A673 (cell line): ENCODE data around the gene MRPL39. TPM values are rescaled to one million over a fixed set of nuclear protein-coding genes. Genes with fewer than 3 reads are reported as not detected.
"Not testable (repeated sequence)": the region's sequence is repeated elsewhere in the genome, so short reads cannot be mapped to it uniquely, and the experiment has no call there.

Experiments
- BruUV-seq: library from RNA; stranded (reverse); fragments of 400-500 nt; replicated peaks from 2 replicates; lab custom pipeline; 2021; lab: Mats Ljungman, UMichigan
- CTCF ChIA-PET: fragments of 300-600 bp; sonication (Branson Sonifier 250); formaldehyde crosslinking; loops from one replicate; lab custom pipeline; 2022; ENCODE audit warnings: antibody characterized with exemption; lab: Charles Lee
- POLR2A ChIA-PET: fragments of 300-600 bp; sonication (Branson Sonifier 250); formaldehyde crosslinking; loops from one replicate; lab custom pipeline; 2022; ENCODE audit warnings: antibody characterized with exemption; ENCODE audit not compliant: low non-redundant PET; lab: Charles Lee
- DNase-seq: peaks from one replicate; pipeline ENCODE4 v3.0.0-alpha.2; 2015; ENCODE audit warnings: low spot score
- H3K27ac ChIP-seq: fragments of 200-600 bp; sonication (generic); 2 replicates; pipeline ENCODE4 v1.5.1; 2016; ENCODE audit warnings: mixed run types, low read depth, mild to moderate bottlenecking, mixed read lengths, antibody characterized with exemption, low read length; ENCODE audit not compliant: poor library complexity, severe bottlenecking
- H3K27me3 ChIP-seq: fragments of 200-600 bp; sonication (generic); replicated peaks from 2 replicates; pipeline ENCODE4 v1.6.1; 2017; ENCODE audit warnings: mixed run types, low read depth, mild to moderate bottlenecking, mixed read lengths, antibody characterized with exemption, low read length; ENCODE audit not compliant: insufficient read depth, poor library complexity
- H3K36me3 ChIP-seq: fragments of 200-600 bp; sonication (generic); 2 replicates; pipeline ENCODE4 v1.6.1; 2016; ENCODE audit warnings: mixed run types, mild to moderate bottlenecking, mixed read lengths, antibody characterized with exemption, low read length; ENCODE audit not compliant: insufficient read depth, poor library complexity, severe bottlenecking
- H3K4me1 ChIP-seq: fragments of 200-600 bp; sonication (generic); 2 replicates; pipeline ENCODE4 v1.6.1; 2017; ENCODE audit warnings: mixed run types, mild to moderate bottlenecking, mixed read lengths, antibody characterized with exemption, low read length; ENCODE audit not compliant: insufficient read depth, poor library complexity, severe bottlenecking
- H3K4me3 ChIP-seq: fragments of 200-600 bp; sonication (generic); 2 replicates; pipeline ENCODE4 v1.5.1; 2016; ENCODE audit warnings: low read depth, mixed run types, mild to moderate bottlenecking, mixed read lengths, low read length; ENCODE audit not compliant: poor library complexity, severe bottlenecking
- H3K9me3 ChIP-seq: fragments of 200-600 bp; sonication (generic); 2 replicates; pipeline ENCODE4 v1.6.1; 2016; ENCODE audit warnings: mixed run types, low read depth, mild to moderate bottlenecking, mixed read lengths, antibody characterized with exemption, low read length; ENCODE audit not compliant: poor library complexity, severe bottlenecking
- EZH2 ChIP-seq: fragments of 200-600 bp; sonication (generic); IDR thresholded peaks from 2 replicates; pipeline ENCODE4 v1.6.1; 2017; ENCODE audit warnings: borderline replicate concordance, low read depth, mild to moderate bottlenecking, mixed read lengths, antibody characterized with exemption, low read length; ENCODE audit not compliant: poor library complexity, severe bottlenecking
- intact Hi-C: fragments of 100-400 bp; cut with micrococcal nuclease; formaldehyde crosslinking; loops from one replicate; pipeline ENCODE4 v1.10.0; 2022; ENCODE audit not compliant: unreplicated experiment
- total RNA-seq: library from RNA; stranded (reverse); gene quantifications from 2 replicates; pipeline ENCODE4 v1.2.3, GENCODE V29; 2021
- TF ChIP-seq, protein P1 (sequence below): fragments of 300-800, 200-600 bp; sonication (generic); conservative IDR thresholded peaks from 2 replicates; pipeline ENCODE4 v1.5.1; 2017; ENCODE audit warnings: low read depth, mild to moderate bottlenecking, antibody characterized with exemption, low read length, moderate library complexity, mixed read lengths

Gene MRPL39
- total RNA-seq, 1 experiment from 2014 or later = 57.1 TPM

DNA sequence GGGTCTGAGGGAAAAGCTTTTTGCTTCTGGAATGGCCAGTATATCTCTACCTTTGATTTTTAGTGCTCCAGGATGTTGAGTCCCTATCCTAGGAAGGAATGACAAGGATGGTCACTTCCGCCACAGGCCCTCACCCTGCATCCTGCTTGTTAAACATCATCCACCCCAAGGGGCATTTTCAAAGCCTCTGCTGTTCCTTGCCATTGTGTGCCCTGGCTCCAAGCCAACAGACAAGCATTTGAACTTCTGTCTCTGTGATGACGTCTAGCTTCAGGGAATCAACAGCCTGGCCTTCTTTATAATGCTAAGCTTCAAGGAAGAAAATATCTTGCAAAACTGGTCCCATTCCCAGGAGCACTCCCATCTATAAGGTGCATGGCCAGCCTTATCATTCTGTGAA is 19.5 kb upstream of the MRPL39 start:
- no peak for DNase-seq
- ChIA-PET POLR2A (no interaction called here), CTCF (no interaction called here)
- H3K27me3 ChIP-seq = no peaks in the 10 kb centered on the region
- H3K36me3 ChIP-seq = no peaks in the 10 kb centered on the region
- TF ChIP-seq, protein P1, sequence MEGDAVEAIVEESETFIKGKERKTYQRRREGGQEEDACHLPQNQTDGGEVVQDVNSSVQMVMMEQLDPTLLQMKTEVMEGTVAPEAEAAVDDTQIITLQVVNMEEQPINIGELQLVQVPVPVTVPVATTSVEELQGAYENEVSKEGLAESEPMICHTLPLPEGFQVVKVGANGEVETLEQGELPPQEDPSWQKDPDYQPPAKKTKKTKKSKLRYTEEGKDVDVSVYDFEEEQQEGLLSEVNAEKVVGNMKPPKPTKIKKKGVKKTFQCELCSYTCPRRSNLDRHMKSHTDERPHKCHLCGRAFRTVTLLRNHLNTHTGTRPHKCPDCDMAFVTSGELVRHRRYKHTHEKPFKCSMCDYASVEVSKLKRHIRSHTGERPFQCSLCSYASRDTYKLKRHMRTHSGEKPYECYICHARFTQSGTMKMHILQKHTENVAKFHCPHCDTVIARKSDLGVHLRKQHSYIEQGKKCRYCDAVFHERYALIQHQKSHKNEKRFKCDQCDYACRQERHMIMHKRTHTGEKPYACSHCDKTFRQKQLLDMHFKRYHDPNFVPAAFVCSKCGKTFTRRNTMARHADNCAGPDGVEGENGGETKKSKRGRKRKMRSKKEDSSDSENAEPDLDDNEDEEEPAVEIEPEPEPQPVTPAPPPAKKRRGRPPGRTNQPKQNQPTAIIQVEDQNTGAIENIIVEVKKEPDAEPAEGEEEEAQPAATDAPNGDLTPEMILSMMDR = no peak
- TF ChIP-seq EZH2 = no peak
- H3K4me1 ChIP-seq = no peaks in the 10 kb centered on the region
- no peak overlapping the region for H3K27ac ChIP-seq
- intact Hi-C loops = no loop called here
- BruUV-seq = no TSS peak
- no peak overlapping the region for H3K4me3 ChIP-seq
- no peaks in the 10 kb centered on the region for H3K9me3 ChIP-seq

DNA sequence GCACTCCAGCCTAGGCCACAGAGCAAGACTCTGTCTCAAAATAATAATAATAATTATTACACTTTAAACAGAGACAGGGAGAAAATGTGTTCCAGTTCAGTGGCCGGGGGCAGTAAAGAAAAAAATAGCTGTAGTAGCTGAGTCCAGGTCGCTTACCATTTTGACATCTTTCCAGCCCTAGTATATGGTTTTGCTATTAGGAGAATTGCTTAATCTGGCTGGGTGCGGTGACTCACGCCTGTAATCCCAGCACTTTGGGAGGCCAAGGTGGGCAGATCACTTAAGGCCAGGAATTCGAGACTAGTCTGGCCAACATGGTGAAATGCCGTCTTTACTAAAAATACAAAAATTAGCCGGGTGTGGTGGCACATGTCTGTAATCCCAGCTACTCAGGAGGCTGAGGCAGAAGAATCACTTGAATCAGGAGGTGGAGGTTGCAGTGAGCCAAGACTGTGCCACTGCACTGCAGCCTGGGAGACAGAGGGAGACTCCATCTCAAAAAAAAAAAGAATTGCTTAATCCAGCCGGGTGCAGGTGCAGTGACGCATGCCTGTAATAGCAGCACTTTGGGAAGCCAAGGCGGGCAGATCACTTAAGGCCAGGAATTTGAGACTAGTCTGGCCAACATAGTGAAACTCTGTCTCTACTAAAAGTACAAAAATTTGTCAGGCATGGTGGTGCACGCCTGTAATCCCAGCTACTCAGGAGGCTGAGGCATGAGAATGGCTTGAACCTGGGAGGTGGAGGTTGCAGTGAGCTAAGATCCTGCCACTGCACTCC is 18.7 kb upstream of the MRPL39 start:
- BruUV-seq, DNase-seq, CTCF ChIA-PET, H3K36me3 ChIP-seq, H3K4me3 ChIP-seq, H3K27ac ChIP-seq, H3K4me1 ChIP-seq, H3K9me3 ChIP-seq, H3K27me3 ChIP-seq, intact Hi-C loops, POLR2A ChIA-PET: not testable (repeated sequence)

DNA sequence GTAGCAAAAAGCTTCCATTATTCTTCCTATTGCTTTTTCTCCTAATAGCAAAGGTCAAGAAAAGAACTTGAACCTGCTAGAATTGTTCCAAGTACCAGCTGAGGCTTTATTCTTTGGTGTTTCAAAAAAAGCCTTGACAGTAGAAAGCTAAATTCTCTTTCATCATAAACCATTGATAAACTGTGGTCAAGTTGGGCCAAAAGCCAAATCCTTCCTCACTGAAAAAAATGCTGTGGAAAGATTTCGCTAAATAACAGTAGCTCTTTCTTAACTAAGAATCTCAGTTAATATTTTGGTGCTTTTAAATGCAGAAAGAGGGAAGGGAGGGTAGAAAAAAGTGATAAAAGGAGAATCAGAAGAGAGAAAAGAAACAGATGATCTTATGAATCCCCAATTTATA is 17.8 kb upstream of the MRPL39 start:
- no peak for TF ChIP-seq EZH2
- TF ChIP-seq, protein P1 = no peak
- no peaks in the 10 kb centered on the region for H3K27me3 ChIP-seq
- POLR2A ChIA-PET = no interaction called here
- no peaks in the 10 kb centered on the region for H3K4me1 ChIP-seq
- intact Hi-C loops = no loop called here
- BruUV-seq = no TSS peak
- no peaks in the 10 kb centered on the region for H3K9me3 ChIP-seq
- no peak overlapping the region for H3K27ac ChIP-seq
- no peak for DNase-seq
- CTCF ChIA-PET = no interaction called here
- H3K36me3 ChIP-seq = no peaks in the 10 kb centered on the region
- H3K4me3 ChIP-seq = no peak overlapping the region

DNA sequence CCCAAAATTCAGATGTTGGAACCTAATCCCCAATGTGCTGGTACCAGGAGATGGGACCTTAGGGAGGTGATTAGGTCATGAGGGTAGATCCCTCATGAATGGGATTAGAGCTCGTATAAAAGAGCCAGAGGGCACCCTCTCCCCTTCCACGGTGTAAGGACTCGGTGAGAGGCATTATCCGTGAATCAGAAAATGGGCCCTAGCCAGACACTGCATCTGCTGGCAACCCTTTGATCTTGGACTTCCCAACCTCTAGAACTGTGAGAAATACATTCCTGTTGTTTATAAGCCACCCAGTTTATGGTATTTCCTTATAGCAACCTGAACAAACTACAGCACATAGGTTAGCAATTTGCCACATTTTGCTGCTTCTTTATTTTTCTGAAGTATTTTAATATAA is 17.2 kb upstream of the MRPL39 start:
- no peak overlapping the region for H3K4me3 ChIP-seq
- no peaks in the 10 kb centered on the region for H3K36me3 ChIP-seq
- H3K9me3 ChIP-seq = no peaks in the 10 kb centered on the region
- H3K27me3 ChIP-seq = no peaks in the 10 kb centered on the region
- no peak overlapping the region for H3K27ac ChIP-seq
- TF ChIP-seq EZH2 = no peak
- intact Hi-C loops = no loop called here
- ChIA-PET POLR2A (no interaction called here), CTCF (no interaction called here)
- H3K4me1 ChIP-seq = no peaks in the 10 kb centered on the region
- no TSS peak for BruUV-seq
- no peak for DNase-seq
